Naive thymus-derived CD8-positive, alpha-beta T cell (primary cell): ENCODE data around the gene DBN1. TPM values are rescaled to one million over a fixed set of nuclear protein-coding genes. Genes with fewer than 3 reads are reported as not detected.

Experiments
- ATAC-seq, 2 donors: fragments of 150-1000 bp; cut with Tn5 transposase in 1 of 2; sonication (Bioruptor Pico), chemical (Tn5 transposase) in 1 of 2; 1 replicate in 1 of 2; 2 replicates in 1 of 2; pipeline ENCODE4 v1.10.0; 2021; ENCODE audit warnings: mild to moderate bottlenecking in 2 of 2, moderate library complexity in 2 of 2
- POLR2A ChIA-PET: fragments of 350-600 bp; sonication (Branson Sonifier 250); formaldehyde crosslinking; loops from one replicate; lab custom pipeline; 2021; ENCODE audit warnings: antibody characterized with exemption; lab: Charles Lee
- DNase-seq, 10 donors: peaks; one replicate each; pipeline versions ENCODE4 v3.0.0 to v3.0.0-alpha.2; 2020 to 2022
- H3K27ac Mint-ChIP-seq, 10 donors: one replicate each; pipeline ENCODE4 v1.8.0; 2020 to 2022; ENCODE audit warnings: mild to moderate bottlenecking in 10 of 10, mixed read lengths in 10 of 10, moderate library complexity in 4 of 10, inconsistent platforms in 1 of 10
- H3K27me3 Mint-ChIP-seq, 5 donors: one replicate each; pipeline ENCODE4 v1.8.0; 2021 to 2022; ENCODE audit warnings: mixed read lengths in 5 of 5
- H3K36me3 Mint-ChIP-seq, 3 donors: one replicate each; pipeline ENCODE4 v1.8.0; 2020 to 2022; ENCODE audit warnings: mixed read lengths in 3 of 3, mild to moderate bottlenecking in 2 of 3, inconsistent platforms in 1 of 3
- H3K4me1 Mint-ChIP-seq, 4 donors: one replicate each; pipeline ENCODE4 v1.8.0; 2021 to 2022; ENCODE audit warnings: mixed read lengths in 4 of 4
- H3K4me3 Mint-ChIP-seq, 10 donors: one replicate each; pipeline ENCODE4 v1.8.0; 2020 to 2022; ENCODE audit warnings: mild to moderate bottlenecking in 10 of 10, mixed read lengths in 10 of 10, moderate library complexity in 6 of 10, inconsistent platforms in 1 of 10
- H3K9me3 Mint-ChIP-seq, 9 donors: one replicate each; pipeline ENCODE4 v1.8.0; 2020 to 2022; ENCODE audit warnings: mixed read lengths in 9 of 9, mild to moderate bottlenecking in 3 of 9, inconsistent platforms in 1 of 9, moderate library complexity in 1 of 9
- polyA plus RNA-seq, 3 donors: library from polyadenylated mRNA; unstranded; fragments of 300-500 nt; fragmentation: Illumina TruSeq; gene quantifications; one replicate each; pipeline ENCODE4 v1.2.3, GENCODE V29; 2021
- total RNA-seq, 8 experiments: library from RNA in 2 of 8; stranded (reverse) in 2 of 8; gene quantifications; one replicate each; pipeline ENCODE4 v1.2.3 and lab custom pipeline; 2021 to 2026

The DBN1 gene
- total and polyA plus RNA-seq, 5 experiments from 2014 or later, result 20.5 to 62.9 (median 25.3) TPM

GRCh38 chr5:177434437-177434836 is 39.0 kb downstream of the DBN1 start:
- Mint-ChIP-seq H3K27ac (peak overlapping the region in 9 of 10 donors; percentile 83 to 95 (median 87)), H3K27me3 (no peaks in the 10 kb centered on the region), H3K4me3 (peak overlapping the region; percentile 49 to 81 (median 66)), H3K4me1 (peaks cover 21 to 90% (median 83%) of the 10 kb centered on the region in 4 donors), H3K36me3 (peaks cover 0 to 72% (median 27%) of the 10 kb centered on the region in 3 donors), H3K9me3 (no peaks in the 10 kb centered on the region)
- POLR2A ChIA-PET, result interaction anchor here (0.9 to 34.6 kb wide), 6 partner anchors 9 to 97 kb away, joined by 4 to 1530 read pairs (median 10); partner anchors contain the start of genes F12, GRK6 and PRR7
- ATAC-seq (peak in 1 of 2 donors; percentile 12), DNase-seq (peak in 1 of 10 donors; percentile 36)

GRCh38 chr5:177433658-177434217 is 39.7 kb downstream of the DBN1 start:
- Mint-ChIP-seq H3K27me3 (no peaks in the 10 kb centered on the region), H3K36me3 (peaks cover 0 to 72% (median 23%) of the 10 kb centered on the region in 3 donors), H3K27ac (peak overlapping the region in 9 of 10 donors; percentile 14 to 95 (median 71)), H3K4me1 (peaks cover 28 to 92% (median 85%) of the 10 kb centered on the region in 4 donors), H3K9me3 (no peaks in the 10 kb centered on the region), H3K4me3 (peak overlapping the region in 8 of 10 donors; percentile 24 to 82 (median 63))
- no peak for DNase-seq
- POLR2A ChIA-PET, result interaction anchor here (0.9 to 34.6 kb wide), 4 partner anchors 9 to 97 kb away, joined by 6 to 1530 read pairs (median 150); partner anchors contain the start of genes F12, GRK6 and PRR7
- no peak for ATAC-seq

- Mint-ChIP-seq H3K36me3 (peaks cover 0 to 65% (median 20%) of the 10 kb centered on the region in 3 donors), H3K4me3 (peak overlapping the region in 9 of 10 donors; percentile 12 to 82 (median 61)), H3K4me1 (peaks cover 24 to 92% (median 82%) of the 10 kb centered on the region in 4 donors), H3K27me3 (no peaks in the 10 kb centered on the region), H3K9me3 (no peaks in the 10 kb centered on the region), H3K27ac (peak overlapping the region; percentile 57 to 95 (median 82))
- DNase-seq (no peak), ATAC-seq (no peak)
- POLR2A ChIA-PET, result interaction anchor here (0.9 to 34.6 kb wide), 4 partner anchors 15 to 71 kb away, joined by 3 to 1530 read pairs (median 144); partner anchors contain the start of genes F12 and PRR7
These were observed 40.4 kb downstream of the DBN1 start for GRCh38 chr5:177432839-177433657.

GRCh38 chr5:177432143-177432838 is 41.1 kb downstream of the DBN1 start:
- POLR2A ChIA-PET, result interaction anchor here (0.8 to 34.6 kb wide), 13 partner anchors 9 to 689 kb away, joined by 3 to 1530 read pairs (median 4); partner anchors contain the start of genes F12, LMAN2, PDLIM7 and PRELID1
- ATAC-seq, result no peak
- Mint-ChIP-seq H3K36me3 (peaks cover 0 to 61% (median 16%) of the 10 kb centered on the region in 3 donors), H3K27ac (peak overlapping the region; percentile 87 to 97 (median 92)), H3K4me3 (peak overlapping the region; percentile 77 to 97 (median 89)), H3K27me3 (no peaks in the 10 kb centered on the region), H3K4me1 (peaks cover 27 to 92% (median 80%) of the 10 kb centered on the region in 4 donors), H3K9me3 (no peaks in the 10 kb centered on the region)
- DNase-seq, result no peak

- peak overlapping the region; percentile 87 to 97 (median 93) for H3K27ac Mint-ChIP-seq
- peak; percentile 58 to 60 for ATAC-seq
- peaks cover 0 to 53% (median 12%) of the 10 kb centered on the region in 3 donors for H3K36me3 Mint-ChIP-seq
- peak overlapping the region; percentile 82 to 97 (median 92) for H3K4me3 Mint-ChIP-seq
- H3K4me1 Mint-ChIP-seq, result peaks cover 24 to 86% (median 73%) of the 10 kb centered on the region in 4 donors
- POLR2A ChIA-PET, result interaction anchor here (0.8 to 34.6 kb wide), 14 partner anchors 8 to 690 kb away, joined by 3 to 1530 read pairs (median 4); partner anchors contain the start of genes F12, LMAN2, PDLIM7 and PRELID1
- H3K9me3 Mint-ChIP-seq, result no peaks in the 10 kb centered on the region
- no peaks in the 10 kb centered on the region for H3K27me3 Mint-ChIP-seq
- DNase-seq, result peak; percentile 47 to 88 (median 72)
These were observed 41.9 kb downstream of the DBN1 start for GRCh38 chr5:177431317-177432142.

GRCh38 chr5:177430972-177431316 is 42.5 kb downstream of the DBN1 start:
- no peak for ATAC-seq
- peak overlapping the region; percentile 90 to 97 (median 94) for H3K27ac Mint-ChIP-seq
- H3K9me3 Mint-ChIP-seq, result no peaks in the 10 kb centered on the region
- peaks cover 0 to 50% (median 12%) of the 10 kb centered on the region in 3 donors for H3K36me3 Mint-ChIP-seq
- peak in 1 of 10 donors; percentile 29 for DNase-seq
- POLR2A ChIA-PET, result interaction anchor here (0.8 to 34.6 kb wide), 9 partner anchors 15 to 79 kb away, joined by 3 to 1530 read pairs (median 7); partner anchors contain the start of genes F12, LMAN2, PDLIM7 and PRR7
- H3K27me3 Mint-ChIP-seq, result no peaks in the 10 kb centered on the region
- peak overlapping the region; percentile 82 to 97 (median 92) for H3K4me3 Mint-ChIP-seq
- peaks cover 25 to 81% (median 75%) of the 10 kb centered on the region in 4 donors for H3K4me1 Mint-ChIP-seq

- Mint-ChIP-seq H3K9me3 (no peaks in the 10 kb centered on the region), H3K4me3 (peak overlapping the region; percentile 82 to 97 (median 92)), H3K4me1 (peaks cover 28 to 81% (median 75%) of the 10 kb centered on the region in 4 donors), H3K27me3 (no peaks in the 10 kb centered on the region), H3K36me3 (peaks cover 0 to 44% (median 12%) of the 10 kb centered on the region in 3 donors), H3K27ac (peak overlapping the region; percentile 90 to 97 (median 94))
- ATAC-seq (no peak), DNase-seq (no peak)
- POLR2A ChIA-PET, result interaction anchor here (1.0 to 34.6 kb wide), 6 partner anchors 14 to 68 kb away, joined by 3 to 1530 read pairs (median 8); partner anchors contain the start of genes F12, PDLIM7 and PRR7
These were observed 43.1 kb downstream of the DBN1 start for GRCh38 chr5:177430140-177430951.

- DNase-seq (peak; percentile 56 to 91 (median 78)), ATAC-seq (peak; percentile 16 to 17)
- Mint-ChIP-seq H3K27me3 (no peaks in the 10 kb centered on the region), H3K4me3 (peak overlapping the region; percentile 82 to 97 (median 92)), H3K36me3 (peaks cover 0 to 37% (median 12%) of the 10 kb centered on the region in 3 donors), H3K27ac (peak overlapping the region; percentile 90 to 97 (median 94)), H3K9me3 (no peaks in the 10 kb centered on the region), H3K4me1 (peaks cover 30 to 82% (median 75%) of the 10 kb centered on the region in 4 donors)
- POLR2A ChIA-PET, result interaction anchor here (0.9 to 34.6 kb wide), 10 partner anchors 14 to 296 kb away, joined by 3 to 1530 read pairs (median 6); partner anchors contain the start of genes F12, NSD1, PDLIM7 and PRR7
These were observed 44.0 kb downstream of the DBN1 start for GRCh38 chr5:177429248-177430040.

- peak overlapping the region; percentile 82 to 97 (median 92) for H3K4me3 Mint-ChIP-seq
- H3K9me3 Mint-ChIP-seq, result no peaks in the 10 kb centered on the region
- POLR2A ChIA-PET, result interaction anchor here (0.9 to 34.6 kb wide), 10 partner anchors 13 to 296 kb away, joined by 3 to 1530 read pairs (median 6); partner anchors contain the start of genes F12, NSD1 and PRR7
- H3K27ac Mint-ChIP-seq, result peak overlapping the region; percentile 90 to 97 (median 94)
- H3K27me3 Mint-ChIP-seq, result no peaks in the 10 kb centered on the region
- H3K4me1 Mint-ChIP-seq, result peaks cover 31 to 82% (median 69%) of the 10 kb centered on the region in 4 donors
- H3K36me3 Mint-ChIP-seq, result peaks cover 0 to 31% (median 7%) of the 10 kb centered on the region in 3 donors
- no peak for DNase-seq
- no peak for ATAC-seq
These were observed 44.7 kb downstream of the DBN1 start for GRCh38 chr5:177428574-177429217.
